PC-3 (cell line): ENCODE measurements around the gene KRTAP9-7. TPM values are rescaled to one million over a fixed set of nuclear protein-coding genes. Genes with fewer than 3 reads are reported as not detected.
"Not testable (repeated sequence)": the region's sequence is repeated elsewhere in the genome, so short reads cannot be mapped to it uniquely, and the experiment has no call there.

ENCODE experiments used
- ATAC-seq: fragments of 200-7000 bp; cut with Tn5 transposase; 2 replicates; pipeline ENCODE4 v1.9.1; 2020; ENCODE audit warnings: mild to moderate bottlenecking, moderate library complexity
- BruUV-seq: library from RNA; stranded (reverse); fragments of 400-500 nt; replicated peaks from 2 replicates; lab custom pipeline; 2021; lab: Mats Ljungman, UMichigan
- CTCF ChIA-PET: fragments of 300-600 bp; sonication (Branson Sonifier 250); formaldehyde crosslinking; loops from one replicate; lab custom pipeline; 2022; ENCODE audit warnings: antibody characterized with exemption; lab: Charles Lee
- POLR2A ChIA-PET: fragments of 300-600 bp; sonication (Branson Sonifier 250); formaldehyde crosslinking; loops from one replicate; lab custom pipeline; 2022; ENCODE audit warnings: antibody characterized with exemption; ENCODE audit not compliant: unreplicated experiment; lab: Charles Lee
- DNase-seq: peaks from one replicate; pipeline ENCODE4 v3.0.0-alpha.2; 2015
- H2AFZ ChIP-seq: fragments of 300-600 bp; sonication (generic); 2 replicates; pipeline ENCODE4 v1.6.0; 2016; ENCODE audit warnings: antibody characterized with exemption, low read length
- H3F3A ChIP-seq: fragments of 300-600 bp; sonication (generic); one replicate; pipeline ENCODE4 v1.6.0; 2017; ENCODE audit warnings: antibody characterized with exemption, low read length, control low read depth, mild to moderate bottlenecking; ENCODE audit not compliant: unreplicated experiment
- H3K27ac ChIP-seq: fragments of 300-600 bp; sonication (generic); 2 replicates; pipeline ENCODE4 v1.5.1; 2016; ENCODE audit warnings: mild to moderate bottlenecking, low read length
- H3K27me3 ChIP-seq: fragments of 300-600 bp; sonication (generic); 2 replicates; pipeline ENCODE4 v1.6.1; 2016; ENCODE audit warnings: low read length, mixed read lengths
- H3K36me3 ChIP-seq: fragments of 300-600 bp; sonication (generic); 2 replicates; pipeline ENCODE4 v1.6.1; 2016; ENCODE audit warnings: low read depth, mixed run types, low read length, mixed read lengths
- H3K4me1 ChIP-seq: fragments of 300-600 bp; sonication (generic); 2 replicates; pipeline ENCODE4 v1.5.1; 2016; ENCODE audit warnings: low read length; ENCODE audit not compliant: insufficient read depth
- H3K4me2 ChIP-seq: fragments of 300-600 bp; sonication (generic); 2 replicates; pipeline ENCODE4 v1.6.0; 2016; ENCODE audit warnings: low read length
- H3K4me3 ChIP-seq: fragments of 300-600 bp; sonication (generic); 2 replicates; pipeline ENCODE4 v1.5.1; 2016; ENCODE audit warnings: mild to moderate bottlenecking, low read length, mixed read lengths
- H3K79me2 ChIP-seq: fragments of 300-600 bp; sonication (generic); 2 replicates; pipeline ENCODE4 v1.6.1; 2017; ENCODE audit warnings: low read length, mixed read lengths
- H3K9ac ChIP-seq: fragments of 300-600 bp; sonication (generic); 2 replicates; pipeline ENCODE4 v1.6.0; 2016; ENCODE audit warnings: mild to moderate bottlenecking, low read length
- H3K9me2 ChIP-seq: fragments of 300-600 bp; sonication (generic); replicated peaks from 2 replicates; pipeline ENCODE4 v1.6.1; 2016; ENCODE audit warnings: mixed run types, low read length, mixed read lengths
- H3K9me3 ChIP-seq: fragments of 300-600 bp; sonication (generic); 2 replicates; pipeline ENCODE4 v1.6.1; 2016; ENCODE audit warnings: low read length, mixed read lengths
- H4K20me1 ChIP-seq: fragments of 300-600 bp; sonication (generic); 2 replicates; pipeline ENCODE4 v1.6.1; 2016; ENCODE audit warnings: low read length, mixed read lengths
- CTCF ChIP-seq: fragments of 300-600 bp; sonication (generic); conservative IDR thresholded peaks from 2 replicates; pipeline ENCODE4 v1.5.1; 2017; ENCODE audit warnings: antibody characterized with exemption, low read depth, mild to moderate bottlenecking, low read length
- EZH2 ChIP-seq: fragments of 300-600 bp; sonication (generic); IDR thresholded peaks from one replicate; pipeline ENCODE4 v1.6.1; 2017; ENCODE audit warnings: antibody characterized with exemption, mild to moderate bottlenecking, low read length; ENCODE audit not compliant: unreplicated experiment
- EZH2phosphoT487 ChIP-seq: fragments of 300-600 bp; sonication (generic); IDR thresholded peaks from 2 replicates; pipeline ENCODE4 v1.6.1; 2018; ENCODE audit warnings: mild to moderate bottlenecking, antibody characterized with exemption, low read length, borderline replicate concordance
- intact Hi-C: fragments of 100-400 bp; cut with micrococcal nuclease; formaldehyde crosslinking; loops from 2 replicates; pipeline ENCODE4 v1.9.0; 2023
- total RNA-seq: library from RNA; depleted of rRNA; stranded (reverse); fragments of >200 nt; gene quantifications from 2 replicates; pipeline ENCODE4 v1.2.3, GENCODE V29; 2014

The KRTAP9-7 gene
- total RNA-seq, 1 experiment from 2014 or later = not detected

- no peak overlapping the region for H3K27ac ChIP-seq
- H2AFZ ChIP-seq = no peak overlapping the region
- no peak for DNase-seq
- intact Hi-C loops = no loop called here
- CTCF ChIA-PET = no interaction called here
- no peak overlapping the region for H3K9ac ChIP-seq
- no peaks in the 10 kb centered on the region for H3F3A ChIP-seq
- no peaks in the 10 kb centered on the region for H4K20me1 ChIP-seq
- H3K9me2 ChIP-seq = no peaks in the 10 kb centered on the region
- no peak overlapping the region for H3K4me2 ChIP-seq
- TF ChIP-seq EZH2phosphoT487 (no peak), CTCF (no peak), EZH2 (no peak)
- H3K4me3 ChIP-seq = no peak overlapping the region
- no peaks in the 10 kb centered on the region for H3K79me2 ChIP-seq
- no peaks in the 10 kb centered on the region for H3K9me3 ChIP-seq
- H3K36me3 ChIP-seq = no peaks in the 10 kb centered on the region
- no peaks in the 10 kb centered on the region for H3K27me3 ChIP-seq
- POLR2A ChIA-PET = no interaction called here
- no peak for ATAC-seq
- H3K4me1 ChIP-seq = no peaks in the 10 kb centered on the region
- BruUV-seq = no TSS peak
These were observed 10.9 kb upstream of the KRTAP9-7 start for GRCh38 chr17:41264599-41264998.

- Histone ChIP-seq H3K79me2 (no peaks in the 10 kb centered on the region), H3K4me1 (no peaks in the 10 kb centered on the region), H2AFZ (no peak within 1 kb of the TSS), H3K9me3 (no peaks in the 10 kb centered on the region), H3K27me3 (no peaks in the 10 kb centered on the region), H3K36me3 (no peaks in the 10 kb centered on the region), H3F3A (no peaks in the 10 kb centered on the region), H3K4me3 (no peak within 1 kb of the TSS), H3K9ac (no peak within 1 kb of the TSS), H4K20me1 (no peaks in the 10 kb centered on the region), H3K9me2 (no peaks in the 10 kb centered on the region), H3K4me2 (no peak within 1 kb of the TSS), H3K27ac (no peak within 1 kb of the TSS)
- no peak for TF ChIP-seq CTCF
- TF ChIP-seq EZH2 = no peak
- no peak for TF ChIP-seq EZH2phosphoT487
- ATAC-seq (no peak), DNase-seq (no peak)
- no TSS peak for BruUV-seq
- intact Hi-C loops = no loop called here
- ChIA-PET CTCF (no interaction called here), POLR2A (no interaction called here)
These were observed 10.4 kb upstream of the KRTAP9-7 start, which contains the start of gene KRTAP9-6 for GRCh38 chr17:41265078-41265477. KRTAP9-6 (plus strand) TSS chr17:41265378; CDS start chr17:41265378, 0 bp downstream.

- DNase-seq (no peak), ATAC-seq (no peak)
- TF ChIP-seq EZH2phosphoT487 = no peak
- no peak for TF ChIP-seq EZH2
- TF ChIP-seq CTCF = no peak
- Histone ChIP-seq H3K9me2 (no peaks in the 10 kb centered on the region), H3K4me2 (no peak overlapping the region), H3F3A (no peaks in the 10 kb centered on the region), H3K4me3 (no peak overlapping the region), H3K4me1 (no peaks in the 10 kb centered on the region), H2AFZ (no peak overlapping the region), H3K9me3 (no peaks in the 10 kb centered on the region), H3K79me2 (no peaks in the 10 kb centered on the region), H3K36me3 (no peaks in the 10 kb centered on the region), H4K20me1 (no peaks in the 10 kb centered on the region), H3K9ac (no peak overlapping the region), H3K27me3 (no peaks in the 10 kb centered on the region), H3K27ac (no peak overlapping the region)
- no TSS peak for BruUV-seq
- ChIA-PET POLR2A (no interaction called here), CTCF (no interaction called here)
- intact Hi-C loops = no loop called here
These were observed 7.8 kb upstream of the KRTAP9-7 start for GRCh38 chr17:41267711-41268110.

GRCh38 chr17:41271323-41271722, 4.2 kb upstream of the KRTAP9-7 start:
- H3K4me3 ChIP-seq, H3K4me2 ChIP-seq, H4K20me1 ChIP-seq, H3K9me2 ChIP-seq, CTCF ChIA-PET, BruUV-seq, H3K36me3 ChIP-seq, H3K9ac ChIP-seq, H3K4me1 ChIP-seq, H3K27me3 ChIP-seq, H3F3A ChIP-seq, DNase-seq, POLR2A ChIA-PET, H3K9me3 ChIP-seq, ATAC-seq, H3K27ac ChIP-seq, intact Hi-C loops, H2AFZ ChIP-seq, H3K79me2 ChIP-seq: not testable (repeated sequence)
